Fibroblast of the conjunctiva (primary cell): ENCODE results near the gene BMPR1B.

ENCODE experiments used
- DNase-seq: peaks from one replicate; pipeline ENCODE4 v3.0.0-alpha.2; 2010; ENCODE audit warnings: low read depth

BMPR1B gene

GRCh38 chr4:94757192-94758140 is at the start of gene BMPR1B:
Gene BMPR1B (plus strand): TSS chr4:94757955. CDS start chr4:95104425, 346,470 bp downstream.
- DNase-seq: peak; percentile 51

DNA sequence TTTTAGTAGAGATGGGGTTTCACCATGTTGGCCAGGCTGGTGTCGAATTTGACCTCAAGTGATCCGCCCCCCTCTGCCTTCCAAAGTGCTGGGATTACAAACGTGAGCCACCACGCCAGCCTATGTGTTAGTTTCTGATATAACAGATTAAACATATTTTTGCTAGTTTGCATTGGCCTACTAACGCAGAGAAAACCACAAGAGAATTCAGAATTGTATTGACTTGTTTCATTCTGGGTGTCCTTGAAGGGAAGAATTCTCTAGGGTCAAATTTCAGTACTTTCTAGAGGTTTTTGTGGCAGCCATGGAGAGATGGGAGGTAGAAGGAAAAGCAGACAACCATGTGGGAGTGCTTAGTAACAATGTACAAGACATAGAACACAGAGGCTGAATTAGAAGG is 46.1 kb upstream of the BMPR1B start:
- no peak for DNase-seq

DNA sequence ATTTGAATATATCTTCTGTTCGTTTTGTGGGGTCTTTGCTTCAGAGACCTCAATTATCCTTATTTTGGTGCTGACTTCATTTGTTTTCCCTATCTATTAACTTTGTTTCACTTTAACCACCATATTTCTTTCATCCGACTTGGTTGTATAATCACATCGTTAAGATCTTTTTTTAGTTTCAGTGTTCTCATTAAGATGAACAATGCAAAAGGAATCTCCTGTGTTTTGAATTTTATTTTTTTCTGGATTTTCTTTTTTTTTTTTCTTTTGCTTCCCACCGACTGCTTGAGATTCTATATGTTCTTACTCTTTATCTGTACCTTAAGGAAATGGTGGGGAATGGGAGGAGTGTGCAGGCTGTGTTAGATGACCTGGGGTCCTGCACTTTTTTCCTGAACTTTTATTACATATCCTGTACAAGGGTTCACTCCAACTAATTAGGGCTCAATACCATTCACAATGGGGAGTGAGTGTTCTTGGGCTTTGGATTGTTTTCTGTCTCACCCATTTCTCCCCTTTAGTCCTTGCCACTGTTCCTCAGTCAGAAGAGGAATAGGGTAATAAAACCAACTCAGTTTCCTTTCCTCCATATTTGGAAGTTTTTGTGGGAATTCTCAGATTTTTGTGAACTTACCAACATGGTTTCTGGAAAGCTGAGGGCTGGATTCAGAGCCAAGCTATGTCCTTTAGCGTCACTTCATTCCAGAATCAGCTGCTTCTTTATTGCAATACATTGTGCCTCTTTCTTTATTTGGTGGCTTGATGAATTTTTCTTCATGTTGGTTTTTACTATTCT is 43.2 kb upstream of the BMPR1B start:
- DNase-seq: no peak

DNA sequence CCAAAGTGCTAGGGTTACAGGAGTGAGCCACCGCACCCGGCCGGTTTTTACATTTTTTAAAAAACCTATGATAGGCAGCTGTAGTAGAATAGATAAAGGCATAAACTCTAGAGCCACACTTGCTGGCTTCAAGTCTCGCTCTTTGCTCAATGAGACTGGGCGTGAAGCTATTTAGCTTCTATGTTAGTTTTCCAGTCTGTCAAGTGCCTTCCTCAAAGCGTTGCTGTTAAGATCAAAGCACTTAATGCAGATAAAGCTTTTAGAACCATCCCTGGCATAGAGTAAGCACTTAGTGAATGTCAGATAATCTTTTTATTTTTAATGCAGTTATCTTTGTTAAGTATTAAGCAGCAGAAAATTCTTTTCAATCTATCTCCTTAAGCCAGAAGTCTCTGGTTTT is 42.0 kb upstream of the BMPR1B start:
- DNase-seq: no peak

- no peak for DNase-seq
Measured at GRCh38 chr4:94721310-94721709, 36.4 kb upstream of the BMPR1B start.

DNA sequence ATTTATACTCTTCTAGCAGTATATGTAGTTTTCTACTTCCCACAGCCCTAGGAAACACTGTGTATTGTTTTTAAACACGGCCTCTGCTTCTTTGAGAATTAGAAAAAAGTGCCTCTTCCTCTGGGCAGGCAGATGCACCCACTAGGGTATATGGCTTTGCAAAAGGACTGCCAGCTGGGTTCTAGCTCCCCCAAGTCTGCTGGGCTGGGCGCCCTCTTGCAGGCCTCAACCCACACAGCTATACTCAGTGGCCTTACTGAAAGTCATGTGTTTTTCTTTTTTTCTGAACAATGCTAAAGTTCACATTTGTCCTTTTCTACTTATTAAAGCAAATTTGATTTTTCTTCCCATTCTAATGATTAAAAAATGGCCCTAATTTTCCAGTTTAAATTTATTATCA is 35.5 kb upstream of the BMPR1B start:
- no peak for DNase-seq

GRCh38 chr4:94722748-94723147 is 35.0 kb upstream of the BMPR1B start:
- DNase-seq: no peak

GRCh38 chr4:94724016-94724790 is 33.6 kb upstream of the BMPR1B start:
- DNase-seq: no peak

- no peak for DNase-seq
Measured at GRCh38 chr4:94726524-94727123, 31.1 kb upstream of the BMPR1B start.

- DNase-seq: no peak
Measured at GRCh38 chr4:94728056-94728766, 29.5 kb upstream of the BMPR1B start.

GRCh38 chr4:94732358-94732698 is 25.4 kb upstream of the BMPR1B start:
- no peak for DNase-seq

GRCh38 chr4:94739741-94740140 is 18.0 kb upstream of the BMPR1B start:
- no peak for DNase-seq

DNA sequence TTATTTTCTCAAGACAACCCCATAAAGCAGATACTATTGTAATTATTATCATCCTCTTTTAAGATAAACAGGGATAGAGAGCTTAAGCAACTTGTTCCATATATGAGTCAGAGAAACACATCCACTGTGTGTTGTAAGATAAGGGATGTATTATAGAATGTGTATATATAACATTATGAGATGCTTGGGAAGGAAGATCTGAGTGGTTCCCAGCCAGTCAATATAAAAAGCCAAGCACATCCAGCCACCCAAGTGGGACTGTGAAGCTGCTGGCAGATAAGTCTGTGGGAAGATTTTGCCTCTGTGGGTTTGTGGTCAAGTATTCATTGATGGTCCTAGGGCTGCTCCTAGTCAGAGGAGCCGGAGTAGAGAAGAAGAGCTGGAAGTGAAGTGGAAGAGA is 16.5 kb upstream of the BMPR1B start:
- DNase-seq: no peak

- DNase-seq: no peak
Measured at GRCh38 chr4:94743838-94744237, 13.9 kb upstream of the BMPR1B start.

GRCh38 chr4:94744850-94745249 is 12.9 kb upstream of the BMPR1B start:
- no peak for DNase-seq

- DNase-seq: no peak
Measured at GRCh38 chr4:94746746-94747145, 11.0 kb upstream of the BMPR1B start.

- no peak for DNase-seq
Measured at GRCh38 chr4:94758141-94758699, 465 bp downstream of the BMPR1B start.

DNA sequence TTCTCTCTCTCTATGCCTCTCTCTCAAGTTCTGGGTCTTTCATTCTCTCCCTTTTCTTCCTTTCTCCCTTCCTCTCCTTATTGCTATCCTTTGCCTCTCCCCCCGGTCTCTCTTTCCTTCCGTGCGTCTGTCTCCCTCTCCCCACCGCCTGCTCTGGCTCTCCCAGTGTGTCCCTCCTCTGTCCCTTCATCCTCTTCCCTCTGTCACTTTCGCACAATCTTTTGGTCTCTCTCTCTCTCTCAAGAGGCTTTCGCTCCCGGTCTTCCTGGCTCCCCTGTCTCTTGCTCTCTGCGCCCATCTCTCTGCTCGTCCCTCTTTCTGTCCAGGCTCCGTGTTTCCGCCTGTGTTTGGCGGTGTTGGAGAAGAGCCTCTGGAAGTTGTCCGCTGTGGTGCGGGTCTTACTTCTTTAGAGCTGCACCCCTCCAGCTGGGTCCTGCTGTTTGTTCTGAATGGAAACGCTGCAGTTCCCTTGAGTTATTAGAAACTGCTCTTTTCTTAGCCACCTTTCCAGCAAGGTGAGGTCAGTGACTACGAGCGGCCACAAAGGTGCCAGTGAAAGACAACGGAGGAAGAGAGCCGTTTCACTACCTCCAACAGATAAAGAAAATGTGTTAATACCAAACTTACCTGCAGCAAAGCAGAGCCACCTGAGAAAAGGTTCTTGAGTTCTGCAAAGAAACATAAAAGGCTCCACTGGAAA is 1.1 kb downstream of the BMPR1B start:
- DNase-seq: no peak

DNA sequence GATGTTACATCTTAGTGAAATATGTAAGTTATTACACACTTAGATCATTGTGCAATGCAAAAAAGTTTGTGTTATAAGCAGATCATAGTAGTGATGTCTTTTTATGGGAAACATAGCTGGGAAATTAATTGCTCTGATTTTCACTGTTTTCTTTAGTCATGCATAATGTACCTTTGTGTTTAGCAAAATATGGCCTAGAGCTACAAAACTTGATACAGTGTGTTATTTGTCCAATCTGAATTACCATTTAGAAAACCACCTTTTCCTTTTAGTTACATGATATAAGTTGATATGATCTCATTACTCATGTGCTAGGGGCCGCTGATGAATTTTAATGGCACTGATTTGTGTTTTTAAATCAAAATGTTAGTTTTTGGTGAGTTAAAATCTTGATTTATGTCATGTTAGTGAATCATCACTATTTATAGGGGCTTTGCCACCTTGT is 2.0 kb downstream of the BMPR1B start:
- DNase-seq: no peak

DNA sequence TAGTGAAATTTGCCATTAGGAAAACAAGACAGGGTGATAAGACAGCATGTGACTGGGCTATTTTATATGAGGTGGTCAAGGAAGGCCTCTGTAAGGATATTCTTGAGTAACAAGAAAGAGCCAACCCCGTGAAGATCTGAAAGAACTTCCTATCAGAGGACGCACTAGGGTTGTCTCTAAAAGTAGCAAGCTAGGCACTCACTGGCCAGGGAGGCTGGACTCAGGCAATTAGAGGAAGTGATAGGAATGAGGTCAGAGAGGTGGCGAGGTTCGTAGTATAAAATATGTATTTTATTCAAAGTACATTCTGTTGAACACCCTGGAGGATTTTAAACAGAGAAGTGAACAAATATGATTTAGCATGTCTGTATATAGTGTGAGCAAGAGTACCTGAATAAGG is 4.6 kb downstream of the BMPR1B start:
- DNase-seq: no peak
